ENCODE data around the gene GRM7.

DNA sequence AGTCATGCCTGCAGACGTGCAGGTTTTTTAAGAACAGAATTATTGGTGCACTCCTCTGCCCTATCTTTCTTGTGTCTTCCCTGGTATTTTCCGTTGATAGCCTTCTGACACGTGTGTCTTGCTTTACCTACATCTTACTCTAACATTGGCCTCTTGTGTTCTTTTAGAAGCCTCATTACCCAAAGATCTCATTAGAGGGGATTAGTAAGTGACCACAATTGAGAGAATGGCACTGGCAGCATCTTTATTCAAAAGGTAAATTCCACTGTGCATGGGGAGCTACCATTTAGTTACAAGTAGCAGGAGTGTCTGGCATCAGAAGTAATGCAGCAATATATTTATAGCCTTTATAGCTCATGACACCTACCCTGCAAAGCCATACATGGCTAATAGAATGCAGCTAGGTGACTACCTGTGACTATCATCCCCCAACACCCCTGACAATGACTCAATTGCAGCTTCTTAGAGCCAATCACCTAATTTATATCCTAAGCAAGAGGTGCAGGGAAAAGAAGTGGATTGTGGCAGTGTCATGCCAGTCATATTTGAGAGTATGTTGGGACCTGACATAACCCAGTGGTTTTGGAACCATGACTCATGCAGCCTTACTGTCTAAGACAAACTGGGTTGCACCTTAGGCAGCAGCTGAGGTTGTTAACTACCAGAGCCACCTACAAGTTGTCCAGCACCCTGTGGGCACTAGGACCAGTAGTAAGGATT is 164.8 kb downstream of the GRM7 start:
- TF ChIP-seq POLR2AphosphoS5 (IDR thresholded peaks at IDR 0.05) (no peak), POLR2A (IDR thresholded peaks at IDR 0.05) (no peak), EP300 (IDR thresholded peaks at IDR 0.05) (no peak)
- TF ChIP-seq, protein P1, sequence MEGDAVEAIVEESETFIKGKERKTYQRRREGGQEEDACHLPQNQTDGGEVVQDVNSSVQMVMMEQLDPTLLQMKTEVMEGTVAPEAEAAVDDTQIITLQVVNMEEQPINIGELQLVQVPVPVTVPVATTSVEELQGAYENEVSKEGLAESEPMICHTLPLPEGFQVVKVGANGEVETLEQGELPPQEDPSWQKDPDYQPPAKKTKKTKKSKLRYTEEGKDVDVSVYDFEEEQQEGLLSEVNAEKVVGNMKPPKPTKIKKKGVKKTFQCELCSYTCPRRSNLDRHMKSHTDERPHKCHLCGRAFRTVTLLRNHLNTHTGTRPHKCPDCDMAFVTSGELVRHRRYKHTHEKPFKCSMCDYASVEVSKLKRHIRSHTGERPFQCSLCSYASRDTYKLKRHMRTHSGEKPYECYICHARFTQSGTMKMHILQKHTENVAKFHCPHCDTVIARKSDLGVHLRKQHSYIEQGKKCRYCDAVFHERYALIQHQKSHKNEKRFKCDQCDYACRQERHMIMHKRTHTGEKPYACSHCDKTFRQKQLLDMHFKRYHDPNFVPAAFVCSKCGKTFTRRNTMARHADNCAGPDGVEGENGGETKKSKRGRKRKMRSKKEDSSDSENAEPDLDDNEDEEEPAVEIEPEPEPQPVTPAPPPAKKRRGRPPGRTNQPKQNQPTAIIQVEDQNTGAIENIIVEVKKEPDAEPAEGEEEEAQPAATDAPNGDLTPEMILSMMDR (IDR thresholded peaks at IDR 0.05), result no peak
